NCI-H2107 treated with DMSO at 0.1 percent for 48 hours (cell line): ENCODE results near the gene ADISSP.
A peak's percentile ranks its signal among the peaks of the same experiment; 100 is the strongest.
"Not testable (repeated sequence)": the region's sequence is repeated elsewhere in the genome, so short reads cannot be mapped to it uniquely, and the experiment has no call there.

Experiments
- DNase-seq: peaks from one replicate; lab custom pipeline; 2025; ENCODE audit not compliant: unreplicated experiment; lab: John Stamatoyannopoulos, UW

Gene ADISSP

DNA sequence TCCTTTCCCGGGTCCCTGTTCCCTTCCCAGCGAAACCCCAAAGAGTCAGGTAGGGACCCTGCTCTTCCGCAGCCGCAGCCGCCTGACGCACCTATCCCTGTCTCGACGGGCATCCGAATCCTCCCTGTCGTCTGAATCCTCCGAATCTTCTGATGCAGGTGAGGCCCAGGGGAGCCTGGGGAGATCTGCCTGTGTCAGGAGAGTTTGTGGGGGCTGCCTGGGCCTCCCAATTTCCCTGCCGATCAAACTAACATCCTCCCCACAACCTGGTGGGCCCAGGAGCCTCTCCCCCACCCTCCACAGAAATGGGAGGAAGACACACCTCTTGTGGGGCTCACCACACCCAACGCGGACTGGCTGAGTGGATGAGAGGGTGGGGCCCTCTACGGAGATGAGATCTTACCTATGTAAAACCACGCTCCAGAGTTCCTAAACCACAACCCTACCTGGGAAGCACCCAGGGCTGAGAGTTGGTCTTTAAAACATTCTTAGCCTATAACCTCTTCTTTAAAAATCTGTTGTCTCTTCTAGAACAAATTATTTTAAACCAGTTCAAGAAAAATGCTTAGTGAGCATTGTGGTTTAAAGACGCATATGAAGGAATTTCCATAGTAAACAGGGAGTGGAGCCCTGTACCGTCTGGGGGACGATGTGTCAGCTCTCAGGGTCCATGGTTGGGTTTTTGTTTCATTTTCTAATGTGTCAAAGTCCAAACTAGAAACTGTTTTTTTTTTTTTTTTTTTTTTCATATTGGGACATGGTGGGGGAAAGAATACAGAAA lies 30.2 kb upstream of the ADISSP start:
- DNase-seq = no peak

DNA sequence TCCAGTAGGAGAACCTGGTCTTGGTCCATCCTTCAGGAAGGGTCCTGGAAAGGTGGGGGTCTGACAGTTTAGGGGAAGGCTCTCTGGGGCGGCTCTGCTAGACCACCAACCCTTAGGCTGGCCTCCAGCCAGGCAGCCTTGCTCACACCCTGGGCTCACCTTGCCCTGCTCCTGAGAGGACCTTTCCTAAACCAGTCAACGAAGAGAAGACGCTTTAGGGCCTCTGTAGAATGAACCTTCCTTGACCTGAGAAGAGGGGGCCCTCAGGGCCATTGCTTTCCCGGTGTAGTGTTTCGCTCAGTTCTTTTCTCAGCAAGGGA lies 29.6 kb upstream of the ADISSP start:
- no peak for DNase-seq

DNA sequence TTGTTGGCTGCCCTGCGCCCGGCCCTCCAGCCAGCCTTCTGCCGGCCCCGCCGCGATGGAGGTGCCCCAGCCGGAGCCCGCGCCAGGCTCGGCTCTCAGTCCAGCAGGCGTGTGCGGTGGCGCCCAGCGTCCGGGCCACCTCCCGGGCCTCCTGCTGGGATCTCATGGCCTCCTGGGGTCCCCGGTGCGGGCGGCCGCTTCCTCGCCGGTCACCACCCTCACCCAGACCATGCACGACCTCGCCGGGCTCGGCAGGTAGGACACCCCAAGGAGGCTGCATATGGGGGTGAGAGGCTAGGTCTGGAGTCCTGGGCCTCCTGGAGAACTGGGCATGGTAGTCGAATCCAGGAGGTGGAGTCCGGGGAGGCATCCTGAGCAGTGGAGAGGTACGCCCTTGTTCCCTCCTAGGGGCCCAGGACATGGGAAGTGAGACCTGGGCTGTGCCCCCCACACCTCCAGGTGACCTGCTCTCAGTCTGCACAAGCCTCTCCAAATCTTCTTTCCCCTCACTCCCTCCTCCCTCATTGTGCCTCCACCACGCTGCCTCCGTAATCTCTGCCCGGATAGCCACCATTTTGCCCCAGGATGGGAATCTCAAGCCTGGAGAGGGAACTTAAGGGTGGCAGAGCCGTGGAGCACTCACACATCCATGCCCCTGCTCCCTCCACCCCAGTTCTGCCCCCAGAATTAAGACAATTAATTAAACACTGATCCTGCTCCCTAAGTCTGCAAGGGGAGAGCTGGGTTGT lies 29.1 kb upstream of the ADISSP start:
- DNase-seq = no peak

DNA sequence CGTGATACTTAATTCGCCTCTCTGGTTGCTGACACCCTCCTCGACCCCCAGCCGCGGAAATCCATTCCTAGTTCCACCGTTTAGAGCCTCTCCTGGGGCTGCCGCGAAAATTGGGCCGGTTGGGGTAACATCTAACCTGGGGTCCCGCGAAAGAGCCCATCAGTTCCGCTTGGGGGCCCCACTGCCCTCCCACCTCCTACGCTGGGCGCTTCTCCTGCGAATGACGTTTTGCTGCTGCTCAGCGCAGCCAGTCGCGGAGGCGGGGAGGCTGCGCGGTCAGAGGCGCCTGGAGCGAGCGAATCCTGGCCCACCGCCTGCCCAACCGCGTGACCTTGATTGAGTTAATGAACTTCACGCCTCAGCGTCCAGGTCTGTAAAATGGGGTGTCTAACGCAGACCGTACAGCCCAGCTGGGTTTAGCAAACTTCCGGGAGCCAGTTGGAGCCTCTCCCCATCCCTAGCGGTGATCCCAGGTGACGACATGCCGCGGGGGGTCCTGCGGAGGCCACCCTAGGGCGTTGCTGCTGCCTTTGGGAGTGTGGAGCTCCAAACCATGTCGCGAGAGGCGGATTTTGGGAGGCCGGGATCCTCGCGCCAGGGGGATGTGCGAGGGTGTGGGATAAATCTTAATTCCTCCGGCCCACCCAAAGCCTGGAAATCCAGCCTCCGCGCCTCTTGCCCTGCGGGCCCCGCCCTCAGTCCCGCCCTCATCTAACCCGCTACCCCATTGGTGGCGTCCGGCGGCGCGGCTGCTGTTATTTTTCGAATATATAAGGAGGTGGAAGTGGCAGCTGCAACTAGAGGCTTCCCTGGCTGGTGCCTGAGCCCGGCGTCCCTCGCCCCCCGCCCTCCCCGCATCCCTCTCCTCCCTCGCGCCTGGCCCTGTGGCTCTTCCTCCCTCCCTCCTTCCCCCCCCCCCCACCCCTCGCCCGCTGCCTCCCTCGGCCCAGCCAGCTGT lies 28.2 kb upstream of the ADISSP start, which contains the start of gene CDC25B:
Gene CDC25B (plus strand): TSS at position 800 of the 958 bp plus-strand sequence. CDS start 222 bp downstream, outside the sequence.
- peak; percentile 54 for DNase-seq

DNA sequence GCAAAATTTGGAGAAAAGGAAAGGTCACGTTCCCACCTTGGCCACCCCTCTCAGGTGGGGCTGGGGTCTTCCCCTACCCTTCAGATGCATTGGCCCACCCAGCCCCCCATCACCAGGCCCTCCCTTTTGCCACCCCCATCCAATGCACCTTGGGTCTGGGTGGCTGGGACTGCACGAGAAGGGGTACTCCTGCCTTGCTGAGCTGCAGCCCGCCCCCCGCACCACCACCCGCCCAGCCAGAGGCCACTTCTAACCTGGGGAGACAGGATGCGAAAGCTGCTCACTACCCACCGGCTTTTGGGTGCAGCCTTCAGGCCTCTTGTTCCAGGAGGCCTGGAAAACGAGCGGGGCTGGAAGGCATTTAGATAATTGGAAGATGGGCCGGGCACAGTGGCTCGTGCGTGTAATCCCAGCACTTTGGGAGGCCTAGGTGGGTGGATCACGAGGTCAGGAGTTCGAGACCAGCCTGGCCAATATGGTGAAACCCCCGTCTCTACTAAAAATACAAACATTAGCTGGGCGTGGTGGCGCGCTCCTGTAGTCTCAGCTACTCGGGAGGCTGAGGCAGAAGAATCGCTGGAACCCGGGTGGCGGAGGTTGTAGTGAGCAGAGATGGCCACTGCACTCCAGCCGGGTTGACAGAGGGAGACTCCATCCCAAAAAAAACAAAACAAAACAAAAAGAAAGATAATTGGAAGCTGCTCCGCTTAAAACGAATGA lies 27.3 kb upstream of the ADISSP start:
- DNase-seq = no peak

DNA sequence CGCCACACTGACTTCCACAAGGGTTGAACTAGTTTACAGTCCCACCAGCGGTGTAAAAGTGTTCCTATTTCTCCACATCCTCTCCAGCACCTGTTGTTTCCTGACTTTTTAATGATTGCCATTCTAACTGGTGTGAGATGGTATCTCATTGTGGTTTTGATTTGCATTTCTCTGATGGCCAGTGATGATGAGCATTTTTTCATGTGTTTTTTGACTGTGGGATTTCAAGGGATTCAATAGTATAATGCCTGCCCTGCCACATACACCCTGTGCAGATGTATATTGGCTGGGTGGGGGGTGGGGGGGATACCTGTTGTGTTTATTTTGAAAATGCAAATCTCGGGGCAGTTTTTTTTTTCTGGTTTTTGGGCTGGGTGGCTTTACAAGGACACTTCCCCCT lies 26.6 kb upstream of the ADISSP start:
- not testable (repeated sequence) for DNase-seq

DNA sequence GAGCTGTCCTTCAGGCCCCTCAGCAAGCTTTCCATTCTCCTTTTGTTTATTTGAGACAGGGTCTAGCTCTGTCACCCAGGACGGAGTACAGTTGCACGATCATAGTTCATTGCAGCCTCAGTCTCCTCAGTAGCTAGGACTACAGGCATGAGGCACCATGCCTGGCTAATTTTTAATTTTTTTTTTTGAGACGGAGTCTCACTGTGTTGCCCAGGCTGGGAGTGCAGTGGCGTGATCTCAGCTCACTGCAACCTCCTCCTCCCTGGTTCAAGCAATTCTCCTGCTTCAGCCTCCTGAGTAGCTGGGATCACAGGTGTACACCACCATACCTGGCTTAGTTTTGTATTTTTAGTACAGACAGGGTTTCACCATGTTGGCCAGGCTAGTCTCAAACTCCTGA lies 21.6 kb upstream of the ADISSP start:
- not testable (repeated sequence) for DNase-seq

DNA sequence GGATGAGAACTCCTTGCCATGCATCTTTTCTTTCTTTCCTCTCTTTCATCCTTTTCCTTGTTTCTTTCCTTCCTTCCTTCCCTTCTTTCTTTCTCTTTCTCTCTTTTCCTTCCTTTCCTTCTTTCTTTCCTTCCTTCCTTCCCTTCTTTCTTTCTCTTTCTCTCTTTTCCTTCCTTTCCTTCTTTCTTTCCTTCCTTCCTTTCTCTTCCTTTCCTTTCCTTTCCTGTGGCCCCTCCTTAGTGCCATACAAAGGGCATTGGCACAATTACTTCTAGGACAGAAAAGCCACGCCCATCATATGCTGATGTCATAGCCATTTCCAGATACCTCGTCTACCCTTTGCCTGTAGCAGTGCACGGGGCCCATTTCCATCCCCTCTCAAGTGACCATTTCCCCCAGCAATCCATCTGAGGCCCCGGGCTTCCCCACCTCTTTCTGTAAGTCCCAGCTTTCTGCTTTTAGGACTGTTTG lies 21.2 kb upstream of the ADISSP start:
- no peak for DNase-seq

DNA sequence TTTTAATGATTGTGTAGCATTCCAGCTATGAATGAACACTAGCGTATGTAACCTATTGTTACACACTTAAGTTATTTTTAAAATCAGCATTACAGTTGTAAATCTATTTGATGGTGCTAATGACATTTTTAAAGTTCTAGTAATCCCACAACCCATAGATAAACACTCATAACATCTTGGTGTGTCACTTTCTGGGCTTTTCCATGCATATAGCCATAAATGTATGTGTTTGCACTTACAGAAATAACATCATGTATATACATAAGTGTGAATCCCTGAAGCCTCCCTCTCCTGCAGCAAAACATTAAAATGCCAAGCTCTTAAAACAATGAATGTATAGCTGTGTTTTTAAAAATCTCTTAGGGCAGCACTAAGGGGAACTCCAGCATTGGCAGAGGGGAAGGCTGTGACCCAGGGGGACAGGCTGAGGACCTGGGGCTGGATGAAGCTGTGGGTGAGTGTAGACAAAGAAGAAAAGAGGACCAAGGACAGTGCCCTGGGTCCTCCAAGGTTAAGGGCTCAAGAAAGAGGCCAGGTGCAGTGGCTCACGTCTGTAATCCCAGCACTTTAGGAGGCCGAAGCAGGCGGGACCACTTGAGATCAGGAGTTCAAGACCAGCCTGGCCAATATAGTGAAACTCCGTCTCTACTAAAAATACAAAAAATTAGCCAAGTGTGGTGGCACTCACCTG lies 19.9 kb upstream of the ADISSP start:
- no peak for DNase-seq

DNA sequence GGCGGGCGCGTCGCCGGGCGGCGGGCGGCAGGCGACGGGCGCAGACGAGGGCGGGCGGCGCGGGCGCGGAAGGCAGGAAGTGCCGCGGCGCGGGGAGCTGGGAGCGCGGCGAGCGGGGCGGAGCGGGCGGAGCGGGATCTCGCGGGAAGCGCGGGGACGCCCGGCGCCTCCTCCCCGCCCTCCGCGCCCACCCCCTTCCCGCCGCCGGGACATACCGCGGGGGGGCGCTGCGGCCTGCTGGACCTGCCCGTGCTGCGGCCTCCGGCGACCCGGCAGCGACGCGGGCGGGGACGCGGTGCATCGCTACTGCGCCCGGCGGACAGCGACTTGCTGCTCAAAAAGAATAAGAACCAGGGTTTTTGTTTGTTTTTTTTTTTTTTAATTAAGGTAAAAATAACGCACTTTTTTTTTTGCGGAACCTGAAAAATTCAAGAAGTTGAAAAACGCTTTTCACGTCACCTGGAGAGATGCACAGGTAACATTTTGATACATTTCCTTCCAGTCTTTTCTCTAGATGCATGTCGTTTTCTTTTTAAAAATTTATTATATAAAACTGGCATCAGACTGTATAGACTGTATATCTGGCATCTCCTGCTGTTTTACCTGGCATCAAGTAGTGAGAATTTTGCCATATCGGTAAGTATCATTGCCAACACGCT lies 19.2 kb upstream of the ADISSP start, which contains the start of gene CENPB:
Gene CENPB (minus strand): TSS at position 76 of the 659 bp plus-strand sequence. CDS start 257 bp downstream, outside the sequence.
- peak; percentile 27 for DNase-seq

DNA sequence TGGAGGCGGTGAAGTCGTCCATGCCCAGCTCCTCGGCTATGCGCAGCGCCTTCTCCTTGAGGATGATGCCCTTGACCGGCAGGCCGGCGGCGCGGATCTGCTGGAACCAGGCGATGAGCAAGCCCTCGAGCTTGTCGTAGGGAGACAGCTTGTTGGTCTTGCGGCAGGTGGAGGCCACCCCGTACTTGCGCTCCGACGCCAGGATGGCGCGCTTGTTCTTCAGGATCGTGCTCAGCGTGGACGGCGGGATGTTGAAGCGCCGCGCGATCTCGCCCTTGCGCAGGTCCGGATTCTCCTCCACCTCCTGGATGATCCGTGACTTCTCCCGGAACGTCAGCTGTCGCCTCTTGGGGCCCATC lies 18.6 kb upstream of the ADISSP start:
- DNase-seq = no peak

DNA sequence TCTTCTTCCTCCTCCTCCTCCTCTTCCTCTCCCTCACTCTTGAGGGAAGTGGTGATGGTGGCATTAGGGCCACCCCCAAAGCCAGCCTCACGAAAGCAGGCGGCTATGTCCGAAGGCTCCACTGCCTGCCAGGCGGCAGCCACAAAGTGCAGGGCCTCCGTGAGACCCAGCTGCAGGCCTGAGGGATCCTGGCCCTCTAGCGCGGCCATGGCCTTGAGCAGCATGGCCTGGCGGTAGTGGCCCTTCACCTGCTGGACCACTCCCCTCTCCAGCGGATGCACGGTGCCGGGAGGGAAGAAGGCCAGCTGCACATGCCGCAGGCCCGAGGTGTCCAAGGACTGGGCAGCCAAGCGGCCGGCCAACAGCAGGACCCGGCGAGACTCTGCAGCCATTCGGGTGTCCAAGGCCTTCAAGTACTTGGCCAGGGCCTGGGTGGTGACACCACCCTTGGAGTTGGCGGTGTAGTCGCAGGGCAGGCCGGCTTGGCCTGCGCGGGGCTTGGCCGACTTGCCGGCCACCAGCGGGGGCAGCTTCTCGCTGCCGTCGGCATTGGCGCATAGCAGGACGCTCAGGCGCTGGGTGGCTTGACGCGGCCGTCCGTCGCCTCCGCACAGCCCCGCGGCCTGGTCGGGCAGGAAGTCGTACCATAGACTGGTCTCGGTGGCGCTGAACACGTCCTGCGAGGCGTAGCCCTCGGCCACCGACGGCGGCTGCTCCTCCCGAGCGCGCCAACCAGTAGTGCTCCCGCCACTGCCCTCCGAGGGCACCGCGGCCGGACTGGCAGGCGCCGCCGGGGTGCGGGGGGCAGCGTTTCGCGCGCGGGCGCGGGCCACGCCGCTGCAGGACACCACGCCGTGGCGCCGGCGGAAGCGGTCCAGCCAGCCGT lies 17.9 kb upstream of the ADISSP start:
- no peak for DNase-seq

DNA sequence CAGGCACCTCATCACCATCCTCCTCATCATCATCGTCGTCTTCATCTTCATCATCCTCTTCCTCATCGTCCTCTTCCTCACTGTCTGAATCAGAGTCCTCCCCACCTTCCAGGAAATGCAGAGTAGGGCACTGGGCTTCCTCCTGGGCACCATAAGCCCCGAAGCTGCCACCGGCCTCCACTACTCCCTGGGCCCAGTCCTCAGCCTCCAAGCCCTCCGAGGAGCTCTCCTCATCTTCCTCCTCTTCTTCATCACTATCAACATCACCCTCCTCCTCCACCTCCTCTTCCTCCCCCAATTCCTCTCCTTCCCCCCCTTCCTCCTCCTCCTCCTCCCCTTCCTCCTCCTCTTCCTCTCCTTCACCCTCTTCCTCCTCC lies 17.3 kb upstream of the ADISSP start:
- DNase-seq = no peak

DNA sequence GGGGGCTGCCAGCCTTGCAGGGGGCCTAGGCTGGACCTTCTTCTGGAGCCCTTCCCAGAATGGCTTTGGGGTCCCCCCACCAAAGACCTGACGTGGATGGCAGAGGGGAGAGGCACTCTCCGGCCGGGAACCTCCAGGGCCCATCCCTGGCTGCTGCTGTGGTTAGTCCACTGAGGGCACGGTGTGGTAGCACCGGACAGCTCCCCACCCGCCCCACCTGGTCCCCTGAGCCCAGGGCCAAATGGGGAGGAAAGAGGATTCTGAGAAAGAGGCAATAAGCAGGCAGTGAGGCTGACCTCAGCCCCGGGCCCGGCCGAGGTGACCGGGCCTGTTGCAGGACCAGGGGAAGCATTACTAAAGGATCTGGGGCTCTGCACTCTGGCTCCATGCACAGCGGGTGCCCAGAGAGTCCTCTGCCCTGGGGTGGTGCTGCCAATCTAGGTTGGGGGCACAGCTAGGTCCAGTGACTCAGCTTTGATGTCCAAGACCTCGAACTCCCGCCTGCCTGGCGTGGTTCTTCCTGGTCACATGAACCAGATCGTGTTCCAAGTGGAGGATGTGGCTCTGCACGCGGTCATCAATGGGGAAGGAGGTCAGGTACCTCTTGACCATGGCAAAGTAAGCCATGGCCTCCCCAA lies 16.8 kb upstream of the ADISSP start:
- no peak for DNase-seq

DNA sequence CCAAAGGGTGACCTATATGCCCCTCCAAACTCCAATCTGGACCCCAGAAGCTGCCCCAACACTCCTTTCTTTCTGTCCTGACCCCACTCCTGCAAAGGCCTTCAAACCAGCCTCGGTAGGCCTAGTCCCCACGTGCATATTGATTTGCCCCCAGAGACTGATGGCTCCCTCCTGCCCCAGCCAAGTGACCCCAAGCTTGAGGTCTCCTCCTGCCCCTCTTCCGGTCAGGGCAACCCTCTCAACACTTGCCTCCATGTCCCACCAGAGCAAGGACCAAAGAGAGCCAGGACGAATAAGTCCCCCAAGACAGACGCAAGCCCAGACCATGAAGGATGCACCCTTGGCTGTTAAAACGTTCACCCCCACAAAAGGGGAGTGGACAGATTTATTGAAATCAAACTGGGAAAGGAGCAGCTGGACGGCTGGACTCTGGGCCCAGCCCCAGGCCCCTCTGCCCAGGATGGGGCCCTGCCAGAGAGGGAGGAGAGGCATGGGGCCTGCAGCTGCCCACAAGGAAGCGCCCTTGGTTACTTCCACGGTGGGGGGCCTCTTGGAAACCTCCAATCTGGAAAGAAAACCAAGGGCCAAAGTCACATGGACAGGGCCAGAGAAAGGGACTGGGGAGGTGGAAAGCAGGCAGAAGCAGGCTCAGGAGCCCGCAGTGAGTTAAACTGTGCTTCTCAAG lies 16.1 kb upstream of the ADISSP start:
- DNase-seq = no peak

DNA sequence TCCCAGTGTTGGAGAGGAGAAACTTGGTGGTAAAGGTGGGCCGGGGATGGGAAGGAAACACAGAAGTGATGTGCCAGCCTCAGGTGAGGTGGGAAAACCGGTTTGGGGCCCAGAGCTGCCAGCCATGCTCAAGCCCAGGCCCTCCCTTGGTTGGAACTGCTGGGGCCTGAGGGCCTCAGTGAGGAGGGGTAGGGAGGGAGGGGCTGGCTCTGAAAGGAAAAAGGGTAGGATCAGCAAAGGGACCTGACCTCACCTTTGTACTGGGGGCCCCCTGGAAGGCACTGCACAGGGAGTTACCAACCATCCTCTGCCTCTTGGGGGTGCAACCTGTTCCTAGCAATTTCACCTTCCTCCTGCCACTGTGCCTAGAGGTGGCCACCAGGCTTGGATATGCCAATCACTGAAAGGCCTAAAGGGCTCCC lies 15.5 kb upstream of the ADISSP start:
- DNase-seq = no peak

DNA sequence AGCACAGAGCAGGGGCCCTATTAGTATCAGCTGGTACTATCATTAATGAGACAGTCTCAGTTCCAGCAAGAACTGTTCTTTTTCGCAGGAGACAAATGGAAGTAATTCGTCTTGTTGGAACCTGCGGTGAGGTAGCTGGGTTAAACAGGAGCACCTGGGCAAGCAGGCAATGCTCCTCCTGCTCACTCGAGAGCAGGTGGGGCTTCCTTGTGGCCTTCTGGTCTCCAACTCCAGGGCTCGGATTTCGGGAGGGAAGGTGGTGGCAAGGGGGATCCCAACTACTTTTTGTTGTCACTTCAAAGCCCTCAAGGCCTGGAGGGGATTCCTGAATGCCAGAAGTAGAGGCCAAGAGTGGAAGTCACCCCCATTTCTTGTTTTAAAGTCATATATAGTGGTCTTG lies 15.0 kb upstream of the ADISSP start:
- no peak for DNase-seq
